ENCODE data around the gene SERINC4.

The SERINC4 gene

GRCh38 chr15:43800286-43801141 is 494 bp upstream of the SERINC4 start, which contains the start of gene HYPK:
Gene HYPK, plus strand, starts transcription at chr15:43800599. Its CDS starts 24 bp downstream, at chr15:43800623.
- 0 out of 2 replicates have a peak, but pooled peaks have one; percentile 51 for TF ChIP-seq CREB1 (IDR thresholded peaks at IDR 0.05; ENCODE audit: low read depth)
- no peak for TF ChIP-seq RAD21 (IDR thresholded peaks at IDR 0.05; ENCODE audit: low read depth)
- no peak for TF ChIP-seq ZBTB7A (IDR thresholded peaks at IDR 0.05; ENCODE audit: low read depth)
- no peak for TF ChIP-seq NFIC (IDR thresholded peaks at IDR 0.05)
- TF ChIP-seq EP300 (IDR thresholded peaks at IDR 0.05; ENCODE audit: borderline replicate concordance): no peak
- peak; percentile 92 for TF ChIP-seq YY1 (IDR thresholded peaks at IDR 0.05; ENCODE audit: low read depth)
- no peak for TF ChIP-seq TEAD4 (IDR thresholded peaks at IDR 0.05)
- TF ChIP-seq FOXM1 (IDR thresholded peaks at IDR 0.05; ENCODE audit: borderline replicate concordance, low read depth): no peak
- TF ChIP-seq, protein P1, sequence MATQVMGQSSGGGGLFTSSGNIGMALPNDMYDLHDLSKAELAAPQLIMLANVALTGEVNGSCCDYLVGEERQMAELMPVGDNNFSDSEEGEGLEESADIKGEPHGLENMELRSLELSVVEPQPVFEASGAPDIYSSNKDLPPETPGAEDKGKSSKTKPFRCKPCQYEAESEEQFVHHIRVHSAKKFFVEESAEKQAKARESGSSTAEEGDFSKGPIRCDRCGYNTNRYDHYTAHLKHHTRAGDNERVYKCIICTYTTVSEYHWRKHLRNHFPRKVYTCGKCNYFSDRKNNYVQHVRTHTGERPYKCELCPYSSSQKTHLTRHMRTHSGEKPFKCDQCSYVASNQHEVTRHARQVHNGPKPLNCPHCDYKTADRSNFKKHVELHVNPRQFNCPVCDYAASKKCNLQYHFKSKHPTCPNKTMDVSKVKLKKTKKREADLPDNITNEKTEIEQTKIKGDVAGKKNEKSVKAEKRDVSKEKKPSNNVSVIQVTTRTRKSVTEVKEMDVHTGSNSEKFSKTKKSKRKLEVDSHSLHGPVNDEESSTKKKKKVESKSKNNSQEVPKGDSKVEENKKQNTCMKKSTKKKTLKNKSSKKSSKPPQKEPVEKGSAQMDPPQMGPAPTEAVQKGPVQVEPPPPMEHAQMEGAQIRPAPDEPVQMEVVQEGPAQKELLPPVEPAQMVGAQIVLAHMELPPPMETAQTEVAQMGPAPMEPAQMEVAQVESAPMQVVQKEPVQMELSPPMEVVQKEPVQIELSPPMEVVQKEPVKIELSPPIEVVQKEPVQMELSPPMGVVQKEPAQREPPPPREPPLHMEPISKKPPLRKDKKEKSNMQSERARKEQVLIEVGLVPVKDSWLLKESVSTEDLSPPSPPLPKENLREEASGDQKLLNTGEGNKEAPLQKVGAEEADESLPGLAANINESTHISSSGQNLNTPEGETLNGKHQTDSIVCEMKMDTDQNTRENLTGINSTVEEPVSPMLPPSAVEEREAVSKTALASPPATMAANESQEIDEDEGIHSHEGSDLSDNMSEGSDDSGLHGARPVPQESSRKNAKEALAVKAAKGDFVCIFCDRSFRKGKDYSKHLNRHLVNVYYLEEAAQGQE (IDR thresholded peaks at IDR 0.05; ENCODE audit: low read depth): no peak
- peak; percentile 80 for TF ChIP-seq MAX (IDR thresholded peaks at IDR 0.05)
- TF ChIP-seq EGR1 (IDR thresholded peaks at IDR 0.05): no peak
- no peak for TF ChIP-seq TCF12 (IDR thresholded peaks at IDR 0.05; ENCODE audit: low read depth)
- TF ChIP-seq TAF1 (IDR thresholded peaks at IDR 0.05; ENCODE audit: low read depth): peak; percentile 88

DNA sequence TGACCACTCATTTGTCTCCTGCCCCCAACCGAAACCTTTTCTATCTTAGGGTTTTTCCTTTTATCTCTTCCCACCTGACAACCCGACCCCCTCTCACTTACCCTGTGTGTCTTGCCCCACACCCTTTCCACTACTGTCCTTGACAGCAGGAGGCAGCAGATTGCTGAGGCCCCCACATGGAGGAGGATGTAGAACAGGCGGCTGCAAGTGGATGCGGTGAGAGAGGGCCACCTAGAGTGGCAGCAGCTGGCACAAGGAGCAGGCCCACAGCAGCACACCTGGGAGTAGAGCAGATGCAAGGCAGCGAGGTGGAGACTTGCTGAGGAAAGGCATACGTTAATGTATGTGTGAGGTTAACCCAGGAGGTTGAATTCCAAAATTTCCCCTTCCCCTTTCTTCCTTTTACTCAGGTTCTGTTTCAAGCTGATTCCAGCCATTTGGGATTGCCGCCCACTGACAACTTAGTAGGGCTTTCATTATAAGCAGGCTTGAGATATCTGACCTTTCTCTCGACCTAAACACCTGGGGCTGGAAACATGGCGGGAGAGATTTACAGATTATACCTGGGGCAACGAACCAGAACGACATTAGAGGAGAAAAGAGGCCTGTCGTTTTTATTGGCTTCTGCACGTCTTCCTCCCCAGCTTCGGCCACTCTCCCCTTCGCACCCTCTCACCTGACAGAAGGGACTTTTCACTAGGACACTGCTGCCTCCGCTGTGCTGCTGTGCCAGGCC is 643 bp downstream of the SERINC4 start:
- no peak for TF ChIP-seq ZBTB7A (IDR thresholded peaks at IDR 0.05; ENCODE audit: low read depth)
- no peak for TF ChIP-seq TCF12 (IDR thresholded peaks at IDR 0.05; ENCODE audit: low read depth)
- no peak for TF ChIP-seq YY1 (IDR thresholded peaks at IDR 0.05; ENCODE audit: low read depth)
- no peak for TF ChIP-seq TAF1 (IDR thresholded peaks at IDR 0.05; ENCODE audit: low read depth)
- no peak for TF ChIP-seq TEAD4 (IDR thresholded peaks at IDR 0.05)
- TF ChIP-seq CEBPB (IDR thresholded peaks at IDR 0.05): no peak
- no peak for TF ChIP-seq CREB1 (IDR thresholded peaks at IDR 0.05; ENCODE audit: low read depth)
- no peak for TF ChIP-seq MAX (IDR thresholded peaks at IDR 0.05)
- TF ChIP-seq, protein P1 (IDR thresholded peaks at IDR 0.05; ENCODE audit: low read depth): no peak
- no peak for TF ChIP-seq EP300 (IDR thresholded peaks at IDR 0.05; ENCODE audit: borderline replicate concordance)

DNA sequence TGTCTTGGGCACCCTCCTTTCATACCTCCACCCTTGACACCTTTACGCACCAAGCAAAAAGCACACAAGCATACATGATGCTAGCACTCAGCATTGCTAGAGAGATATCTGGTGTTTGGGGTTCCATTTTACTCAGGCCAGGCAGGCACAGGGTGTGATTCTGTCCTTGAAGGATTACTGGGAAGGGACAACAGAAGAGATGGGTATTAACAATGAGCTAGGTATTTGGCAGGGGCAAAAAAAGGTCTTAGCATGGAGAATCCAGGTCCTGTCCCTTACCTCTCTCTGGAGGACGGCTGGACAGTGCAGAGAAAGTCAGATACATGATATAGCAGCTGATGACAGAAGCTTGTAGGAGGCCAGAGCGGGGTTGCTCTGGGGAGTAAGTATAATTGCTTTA is 3.5 kb downstream of the SERINC4 start:
- TF ChIP-seq YY1 (IDR thresholded peaks at IDR 0.05; ENCODE audit: low read depth) (no peak), MAX (IDR thresholded peaks at IDR 0.05) (no peak), ZBTB7A (IDR thresholded peaks at IDR 0.05; ENCODE audit: low read depth) (no peak), CREB1 (IDR thresholded peaks at IDR 0.05; ENCODE audit: low read depth) (no peak), TEAD4 (IDR thresholded peaks at IDR 0.05) (no peak), CEBPB (IDR thresholded peaks at IDR 0.05) (no peak), TCF12 (IDR thresholded peaks at IDR 0.05; ENCODE audit: low read depth) (no peak), RAD21 (IDR thresholded peaks at IDR 0.05; ENCODE audit: low read depth) (no peak), EGR1 (IDR thresholded peaks at IDR 0.05) (no peak), TAF1 (IDR thresholded peaks at IDR 0.05; ENCODE audit: low read depth) (no peak), USF1 (IDR thresholded peaks at IDR 0.05) (no peak), EP300 (IDR thresholded peaks at IDR 0.05; ENCODE audit: borderline replicate concordance) (no peak), FOXM1 (IDR thresholded peaks at IDR 0.05; ENCODE audit: borderline replicate concordance, low read depth) (no peak)
- TF ChIP-seq, protein P1 (IDR thresholded peaks at IDR 0.05; ENCODE audit: low read depth): no peak

All from Ishikawa (cell line).